ENCODE data around the gene ANK3.

Gene ANK3

DNA sequence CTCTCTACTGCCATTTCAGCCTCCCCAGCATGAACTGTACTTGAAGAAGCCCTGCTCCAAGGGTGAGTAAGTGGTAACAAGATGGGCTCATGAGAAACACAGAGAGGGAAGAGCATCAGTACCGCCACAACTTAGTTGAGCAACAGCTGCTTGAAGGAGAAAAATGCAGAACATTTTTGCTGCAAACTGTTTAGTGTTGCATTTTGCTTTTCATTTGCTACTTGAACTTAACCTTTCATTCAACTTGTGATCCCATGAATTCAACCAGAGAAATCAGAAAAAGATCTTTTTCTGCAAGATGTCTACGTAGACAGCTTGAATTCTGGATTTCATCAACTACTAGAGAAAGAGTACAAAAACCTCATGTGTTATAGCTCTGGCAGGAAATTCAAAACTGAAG, 40.7 kb downstream of the ANK3 start:
- no peak for TF ChIP-seq CTCF (IDR thresholded peaks at IDR 0.05)
- no peak overlapping the region for H3K27ac ChIP-seq
- H3K4me3 ChIP-seq: no peak overlapping the region
- no peaks in the 10 kb centered on the region for H3K9me3 ChIP-seq
- no peaks in the 10 kb centered on the region for H3K36me3 ChIP-seq
- DNase-seq: no peak
- no peaks in the 10 kb centered on the region for H3K27me3 ChIP-seq
- intact Hi-C loops (cut with DNase I; ENCODE audit: low total_unique reads): no loop called here
- peaks cover 0 to 8% (median 0%) of the 10 kb centered on the region in 4 donors for H3K4me1 ChIP-seq

- intact Hi-C loops (cut with DNase I; ENCODE audit: low total_unique reads): no loop called here
- TF ChIP-seq CTCF (IDR thresholded peaks at IDR 0.05): no peak
Observed at GRCh38 chr10:60347270-60347669, 42.4 kb downstream of the ANK3 start.

GRCh38 chr10:60346661-60347060, 43.0 kb downstream of the ANK3 start:
- Histone ChIP-seq H3K27ac (no peak overlapping the region), H3K4me3 (no peak overlapping the region), H3K27me3 (no peaks in the 10 kb centered on the region), H3K9me3 (no peaks in the 10 kb centered on the region), H3K4me1 (peaks cover 0 to 8% (median 0%) of the 10 kb centered on the region in 4 donors), H3K36me3 (no peaks in the 10 kb centered on the region)
- TF ChIP-seq CTCF (IDR thresholded peaks at IDR 0.05): no peak
- DNase-seq: no peak
- intact Hi-C loops (cut with DNase I; ENCODE audit: low total_unique reads): no loop called here

More at GRCh38 chr10:60347270-60347669, 42.4 kb downstream of the ANK3 start:
- no peaks in the 10 kb centered on the region for H3K9me3 ChIP-seq
- no peaks in the 10 kb centered on the region for H3K27me3 ChIP-seq
- no peaks in the 10 kb centered on the region for H3K36me3 ChIP-seq
- H3K4me3 ChIP-seq: no peak overlapping the region
- peaks cover 0 to 8% (median 0%) of the 10 kb centered on the region in 4 donors for H3K4me1 ChIP-seq
- DNase-seq: no peak
- H3K27ac ChIP-seq: no peak overlapping the region

DNA sequence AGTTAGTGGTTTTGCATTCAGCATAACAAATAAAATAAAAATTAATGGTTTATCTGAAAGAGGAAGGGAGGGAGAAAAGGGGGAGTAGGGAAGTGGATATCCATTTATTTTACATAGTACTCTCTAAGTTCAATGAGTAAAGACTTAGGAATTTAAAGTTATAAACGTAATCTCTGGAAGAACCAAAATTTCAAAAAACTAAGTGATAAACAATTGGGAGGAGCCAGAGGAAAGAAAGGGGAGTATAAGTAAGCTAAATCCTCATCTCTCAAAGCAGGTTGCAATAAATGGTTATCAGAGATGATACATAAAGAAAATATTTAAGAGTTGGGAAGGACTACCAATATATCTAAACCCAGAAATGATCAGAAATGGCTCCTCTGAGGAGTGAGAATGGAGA, 46.4 kb downstream of the ANK3 start:
- Histone ChIP-seq H3K27ac (no peak overlapping the region), H3K4me1 (no peaks in the 10 kb centered on the region), H3K4me3 (no peak overlapping the region), H3K36me3 (no peaks in the 10 kb centered on the region), H3K9me3 (no peaks in the 10 kb centered on the region), H3K27me3 (no peaks in the 10 kb centered on the region)
- no peak for DNase-seq
- intact Hi-C loops (cut with DNase I; ENCODE audit: low total_unique reads): no loop called here
- no peak for TF ChIP-seq CTCF (IDR thresholded peaks at IDR 0.05)

GRCh38 chr10:60341969-60342368, 47.7 kb downstream of the ANK3 start:
- H3K36me3 ChIP-seq: no peaks in the 10 kb centered on the region
- H3K4me1 ChIP-seq: no peaks in the 10 kb centered on the region
- no peak overlapping the region for H3K4me3 ChIP-seq
- H3K27ac ChIP-seq: no peak overlapping the region
- no peak for TF ChIP-seq CTCF (IDR thresholded peaks at IDR 0.05)
- no peaks in the 10 kb centered on the region for H3K9me3 ChIP-seq
- no peak for DNase-seq
- H3K27me3 ChIP-seq: no peaks in the 10 kb centered on the region
- intact Hi-C loops (cut with DNase I; ENCODE audit: low total_unique reads): no loop called here

DNA sequence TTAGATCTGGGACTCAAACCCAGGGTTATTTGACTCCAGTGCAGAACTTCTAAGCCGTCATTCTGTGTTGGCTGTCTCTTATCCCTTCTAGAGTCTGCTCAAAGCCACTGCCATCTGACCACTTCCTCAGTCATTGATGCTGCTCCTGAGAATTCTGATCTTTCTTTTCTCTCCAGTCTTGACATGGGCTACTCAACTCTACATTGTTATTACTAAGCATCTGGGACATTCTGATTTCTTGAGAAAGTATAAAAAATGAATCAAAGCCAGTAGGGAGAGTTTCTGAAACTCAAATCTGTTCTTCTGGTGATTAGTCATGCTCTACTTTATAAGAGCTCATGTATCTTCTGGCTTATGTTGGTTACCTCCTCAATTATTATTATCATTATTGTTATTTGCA, 48.7 kb downstream of the ANK3 start:
- no peaks in the 10 kb centered on the region for H3K36me3 ChIP-seq
- intact Hi-C loops (cut with DNase I; ENCODE audit: low total_unique reads): no loop called here
- no peaks in the 10 kb centered on the region for H3K9me3 ChIP-seq
- H3K4me1 ChIP-seq: no peaks in the 10 kb centered on the region
- H3K27me3 ChIP-seq: no peaks in the 10 kb centered on the region
- no peak overlapping the region for H3K4me3 ChIP-seq
- H3K27ac ChIP-seq: no peak overlapping the region
- DNase-seq: no peak
- TF ChIP-seq CTCF (IDR thresholded peaks at IDR 0.05): no peak
